Urothelium cell line (cell line): Measurements from ENCODE around the gene CRHR1.
"Not testable (repeated sequence)": the region's sequence is repeated elsewhere in the genome, so short reads cannot be mapped to it uniquely, and the experiment has no call there.

Source experiments
- DNase-seq: peaks from one replicate; pipeline ENCODE4 v3.0.0; 2011; ENCODE audit warnings: low spot score, mixed read lengths
- FAIRE-seq: peaks from 2 replicates; lab custom pipeline; 2011; peaks lifted over from hg19 to GRCh38; lab: Jason Lieb, UNC

CRHR1 gene

DNA sequence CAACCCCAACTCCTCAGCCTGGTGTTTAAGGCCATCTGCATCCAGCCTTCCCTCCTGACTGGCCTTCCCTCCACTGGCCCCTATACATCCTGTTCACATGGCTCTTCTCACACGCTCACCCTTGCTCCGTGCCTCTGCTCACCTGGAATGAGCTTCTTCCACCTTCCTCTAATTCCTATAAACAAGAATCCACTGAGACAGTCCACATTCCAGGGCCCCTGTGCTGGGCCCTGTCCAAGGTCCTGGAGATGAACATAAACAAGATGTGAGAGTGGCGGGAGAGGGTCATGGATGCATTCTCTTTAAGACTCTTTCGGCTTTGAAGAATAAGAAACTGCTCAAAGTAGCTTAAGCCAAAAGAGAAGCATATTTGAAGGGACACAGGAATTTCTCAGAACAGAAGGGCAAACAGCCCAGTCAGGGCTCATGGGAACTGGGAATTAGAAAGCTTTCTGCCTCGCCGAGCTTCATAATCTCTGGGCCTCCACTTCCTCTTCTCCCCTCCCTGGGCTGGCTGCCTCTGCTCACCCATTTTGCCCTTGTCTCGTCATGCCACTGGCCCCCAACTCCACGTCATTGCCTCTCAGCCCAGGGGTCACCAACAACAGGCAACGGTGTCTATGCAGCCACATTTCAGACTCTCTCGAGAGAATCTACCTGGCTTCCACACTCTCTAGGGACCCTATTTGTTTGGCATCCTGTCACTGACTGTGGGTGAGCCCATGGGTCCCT lies 74.0 kb downstream of the CRHR1 start:
- DNase-seq: peak; percentile 59
- no peak for FAIRE-seq

DNA sequence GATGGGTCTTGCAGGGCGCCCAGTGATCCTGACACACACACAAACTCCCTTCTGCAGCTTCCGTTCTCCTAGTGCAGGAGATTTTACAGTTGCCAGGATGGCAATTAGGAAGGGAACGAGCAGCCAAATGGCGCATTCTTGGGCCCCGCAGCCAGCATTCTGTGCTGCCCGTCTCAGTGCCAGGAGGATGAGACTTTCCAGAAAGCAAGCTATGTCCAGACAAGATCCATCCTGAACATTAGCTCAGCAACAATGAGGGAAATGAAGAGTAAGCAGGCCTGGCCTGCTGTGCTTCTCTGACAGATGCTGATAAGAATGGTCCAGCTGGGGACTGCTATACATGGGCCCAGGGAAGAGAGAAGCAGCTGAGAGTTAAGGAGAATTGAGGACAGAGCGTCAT lies 77.0 kb downstream of the CRHR1 start:
- DNase-seq (no peak), FAIRE-seq (no peak)

- not testable (repeated sequence) for DNase-seq, FAIRE-seq
Measured at GRCh38 chr17:45862127-45862526, 78.0 kb downstream of the CRHR1 start.

- DNase-seq (no peak), FAIRE-seq (no peak)
Measured at GRCh38 chr17:45863857-45864654, 79.9 kb downstream of the CRHR1 start.

- FAIRE-seq (no peak), DNase-seq (no peak)
Measured at GRCh38 chr17:45867171-45867570, 83.1 kb downstream of the CRHR1 start.

- DNase-seq (no peak), FAIRE-seq (no peak)
Measured at GRCh38 chr17:45867702-45868101, 83.6 kb downstream of the CRHR1 start.

GRCh38 chr17:45868276-45868675 lies 84.2 kb downstream of the CRHR1 start:
- DNase-seq (no peak), FAIRE-seq (no peak)

GRCh38 chr17:45869676-45870341 lies 85.7 kb downstream of the CRHR1 start:
- FAIRE-seq: peak; percentile 13
- DNase-seq: no peak

DNA sequence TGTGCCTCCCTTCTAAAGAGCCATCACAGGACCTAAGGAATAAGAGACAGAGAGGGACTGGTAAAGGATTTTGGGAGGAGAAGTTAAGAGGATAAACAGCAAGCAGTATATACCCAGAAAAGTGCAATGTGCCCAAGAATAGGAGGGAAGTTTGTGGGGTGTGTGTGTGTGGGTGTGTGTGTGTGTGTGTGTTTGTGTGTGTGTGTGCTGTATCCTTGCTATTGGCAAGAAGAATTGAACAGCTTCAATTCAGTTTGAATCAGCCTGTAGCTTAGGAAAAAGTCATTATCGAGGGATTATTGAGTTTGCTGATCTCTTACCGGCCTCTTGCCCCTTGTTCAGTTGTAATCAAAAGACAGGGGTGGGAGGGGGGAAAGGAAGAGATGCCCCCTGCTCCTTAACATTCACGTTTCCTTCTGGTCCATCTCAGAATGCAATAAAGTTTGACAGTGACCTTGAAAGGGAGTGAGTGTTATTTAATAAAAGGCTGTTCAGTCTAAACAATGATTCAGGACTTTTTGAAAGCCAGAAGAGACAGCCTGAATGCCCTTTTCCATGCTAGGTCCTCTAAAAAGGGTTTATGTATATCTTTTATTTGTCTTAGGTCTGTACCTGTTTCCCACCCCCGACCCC lies 86.3 kb downstream of the CRHR1 start:
- DNase-seq: no peak
- FAIRE-seq: no peak

- FAIRE-seq (no peak), DNase-seq (no peak)
Measured at GRCh38 chr17:45871718-45872117, 87.6 kb downstream of the CRHR1 start.

- no peak for DNase-seq
- no peak for FAIRE-seq
Measured at GRCh38 chr17:45873728-45874127, 89.6 kb downstream of the CRHR1 start.

GRCh38 chr17:45874151-45874550 lies 90.0 kb downstream of the CRHR1 start:
- FAIRE-seq: no peak

DNA sequence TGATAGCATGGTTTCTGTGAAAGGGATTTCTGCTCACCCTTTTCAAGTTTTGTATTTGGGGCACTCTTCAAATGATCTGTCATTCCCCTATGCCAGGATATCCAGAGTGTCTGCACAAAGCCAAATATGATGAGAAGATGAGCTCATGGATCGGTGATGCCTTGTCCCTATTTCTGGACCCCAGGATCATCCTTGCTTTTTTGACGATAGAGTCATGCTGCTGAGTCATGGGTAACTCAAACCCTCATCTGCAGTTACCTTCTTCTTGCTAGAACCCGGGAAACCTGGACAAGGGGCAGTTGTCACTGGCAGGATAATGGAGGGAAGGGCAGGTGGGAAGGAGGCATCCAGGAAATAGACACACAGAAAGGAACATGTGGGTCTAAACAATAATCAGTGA lies 92.4 kb downstream of the CRHR1 start:
- DNase-seq (no peak), FAIRE-seq (no peak)

More at GRCh38 chr17:45874151-45874550, 90.0 kb downstream of the CRHR1 start:
- DNase-seq: no peak

DNA sequence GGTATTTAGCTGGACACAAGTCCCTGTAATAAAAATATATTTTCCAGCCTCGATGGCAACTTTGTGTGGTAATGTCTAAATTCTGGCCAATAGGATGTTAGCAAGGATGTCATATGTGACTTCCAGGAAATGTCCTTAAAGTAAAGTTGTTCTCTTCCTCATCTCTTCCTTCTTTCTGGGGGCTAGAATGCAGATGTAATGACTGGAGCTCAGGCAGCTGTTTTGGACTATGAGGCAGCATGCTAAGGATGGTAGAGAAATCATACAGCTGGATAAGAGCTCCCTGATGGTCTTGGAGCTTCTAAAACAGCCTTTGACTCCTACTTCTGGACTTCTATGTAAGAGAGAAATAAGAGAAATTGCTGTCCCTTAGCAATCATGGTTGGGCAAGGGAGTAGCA lies 93.3 kb downstream of the CRHR1 start:
- DNase-seq (no peak), FAIRE-seq (no peak)

GRCh38 chr17:45883063-45883462 lies 98.9 kb downstream of the CRHR1 start:
- no peak for DNase-seq
- FAIRE-seq: peak; percentile 52
